ENCODE data around the gene PLCH1.

The PLCH1 gene

GRCh38 chr3:155714295-155714718, 30.6 kb downstream of the PLCH1 start:
- Histone ChIP-seq H3K36me3 (ENCODE audit: control insufficient read depth, insufficient read depth, low read length, severe bottlenecking) (no peaks in the 10 kb centered on the region), H3K4me1 (ENCODE audit: control insufficient read depth, insufficient read depth, low read length) (peaks cover 8% of the 10 kb centered on the region), H3K9me3 (ENCODE audit: control insufficient read depth, low read length) (peaks cover 8% of the 10 kb centered on the region), H3K9ac (ENCODE audit: low read length) (no peak overlapping the region), H3K27me3 (replicated peaks; ENCODE audit: control insufficient read depth, insufficient read depth, low read length) (no peaks in the 10 kb centered on the region), H3K4me3 (ENCODE audit: low read length) (no peak overlapping the region)
- no peak for DNase-seq (ENCODE audit: low read depth)

GRCh38 chr3:155712008-155712407, 32.9 kb downstream of the PLCH1 start:
- DNase-seq (ENCODE audit: low read depth): no peak
- no peak overlapping the region for H3K9ac ChIP-seq (ENCODE audit: low read length)
- H3K4me1 ChIP-seq (ENCODE audit: control insufficient read depth, insufficient read depth, low read length): peaks cover 8% of the 10 kb centered on the region
- H3K9me3 ChIP-seq (ENCODE audit: control insufficient read depth, low read length): no peaks in the 10 kb centered on the region
- no peaks in the 10 kb centered on the region for H3K36me3 ChIP-seq (ENCODE audit: control insufficient read depth, insufficient read depth, low read length, severe bottlenecking)
- H3K4me3 ChIP-seq (ENCODE audit: low read length): no peak overlapping the region
- no peaks in the 10 kb centered on the region for H3K27me3 ChIP-seq (replicated peaks; ENCODE audit: control insufficient read depth, insufficient read depth, low read length)

GRCh38 chr3:155704771-155705559, 39.9 kb downstream of the PLCH1 start:
- no peak overlapping the region for H3K9ac ChIP-seq (ENCODE audit: low read length)
- H3K36me3 ChIP-seq (ENCODE audit: control insufficient read depth, insufficient read depth, low read length, severe bottlenecking): no peaks in the 10 kb centered on the region

GRCh38 chr3:155704061-155704460, 40.8 kb downstream of the PLCH1 start:
- no peak for DNase-seq (ENCODE audit: low read depth)
- H3K9ac ChIP-seq (ENCODE audit: low read length): no peak overlapping the region
- H3K27me3 ChIP-seq (replicated peaks; ENCODE audit: control insufficient read depth, insufficient read depth, low read length): no peaks in the 10 kb centered on the region
- no peaks in the 10 kb centered on the region for H3K36me3 ChIP-seq (ENCODE audit: control insufficient read depth, insufficient read depth, low read length, severe bottlenecking)
- no peaks in the 10 kb centered on the region for H3K9me3 ChIP-seq (ENCODE audit: control insufficient read depth, low read length)
- no peaks in the 10 kb centered on the region for H3K4me1 ChIP-seq (ENCODE audit: control insufficient read depth, insufficient read depth, low read length)
- no peak overlapping the region for H3K4me3 ChIP-seq (ENCODE audit: low read length)

More at GRCh38 chr3:155704771-155705559, 39.9 kb downstream of the PLCH1 start:
- H3K4me1 ChIP-seq (ENCODE audit: control insufficient read depth, insufficient read depth, low read length): no peaks in the 10 kb centered on the region
- H3K4me3 ChIP-seq (ENCODE audit: low read length): no peak overlapping the region
- H3K27me3 ChIP-seq (replicated peaks; ENCODE audit: control insufficient read depth, insufficient read depth, low read length): no peaks in the 10 kb centered on the region
- no peaks in the 10 kb centered on the region for H3K9me3 ChIP-seq (ENCODE audit: control insufficient read depth, low read length)
- no peak for DNase-seq (ENCODE audit: low read depth)

GRCh38 chr3:155702745-155703591, 41.9 kb downstream of the PLCH1 start:
- Histone ChIP-seq H3K4me3 (ENCODE audit: low read length) (no peak overlapping the region), H3K9me3 (ENCODE audit: control insufficient read depth, low read length) (no peaks in the 10 kb centered on the region), H3K27me3 (replicated peaks; ENCODE audit: control insufficient read depth, insufficient read depth, low read length) (no peaks in the 10 kb centered on the region), H3K36me3 (ENCODE audit: control insufficient read depth, insufficient read depth, low read length, severe bottlenecking) (no peaks in the 10 kb centered on the region), H3K4me1 (ENCODE audit: control insufficient read depth, insufficient read depth, low read length) (no peaks in the 10 kb centered on the region), H3K9ac (ENCODE audit: low read length) (no peak overlapping the region)
- no peak for DNase-seq (ENCODE audit: low read depth)

- Histone ChIP-seq H3K4me1 (ENCODE audit: control insufficient read depth, insufficient read depth, low read length) (no peaks in the 10 kb centered on the region), H3K9ac (ENCODE audit: low read length) (no peak overlapping the region), H3K9me3 (ENCODE audit: control insufficient read depth, low read length) (no peaks in the 10 kb centered on the region), H3K4me3 (ENCODE audit: low read length) (no peak overlapping the region), H3K27me3 (replicated peaks; ENCODE audit: control insufficient read depth, insufficient read depth, low read length) (no peaks in the 10 kb centered on the region), H3K36me3 (ENCODE audit: control insufficient read depth, insufficient read depth, low read length, severe bottlenecking) (no peaks in the 10 kb centered on the region)
- peak; percentile 95 for DNase-seq (ENCODE audit: low read depth)
These were observed 42.9 kb downstream of the PLCH1 start for GRCh38 chr3:155701882-155702465.

- no peak for DNase-seq (ENCODE audit: low read depth)
- Histone ChIP-seq H3K4me3 (ENCODE audit: low read length) (no peak overlapping the region), H3K9me3 (ENCODE audit: control insufficient read depth, low read length) (no peaks in the 10 kb centered on the region), H3K9ac (ENCODE audit: low read length) (no peak overlapping the region), H3K4me1 (ENCODE audit: control insufficient read depth, insufficient read depth, low read length) (no peaks in the 10 kb centered on the region), H3K27me3 (replicated peaks; ENCODE audit: control insufficient read depth, insufficient read depth, low read length) (peaks cover 3% of the 10 kb centered on the region), H3K36me3 (ENCODE audit: control insufficient read depth, insufficient read depth, low read length, severe bottlenecking) (no peaks in the 10 kb centered on the region)
These were observed 47.3 kb downstream of the PLCH1 start for GRCh38 chr3:155697542-155697941.

GRCh38 chr3:155690921-155691320, 54.0 kb downstream of the PLCH1 start:
- peaks cover 8% of the 10 kb centered on the region for H3K4me1 ChIP-seq (ENCODE audit: control insufficient read depth, insufficient read depth, low read length)
- H3K9ac ChIP-seq (ENCODE audit: low read length): no peak overlapping the region
- no peak overlapping the region for H3K4me3 ChIP-seq (ENCODE audit: low read length)
- no peaks in the 10 kb centered on the region for H3K9me3 ChIP-seq (ENCODE audit: control insufficient read depth, low read length)
- DNase-seq (ENCODE audit: low read depth): peak; percentile 39
- no peaks in the 10 kb centered on the region for H3K27me3 ChIP-seq (replicated peaks; ENCODE audit: control insufficient read depth, insufficient read depth, low read length)
- H3K36me3 ChIP-seq (ENCODE audit: control insufficient read depth, insufficient read depth, low read length, severe bottlenecking): no peaks in the 10 kb centered on the region

- no peak overlapping the region for H3K9ac ChIP-seq (ENCODE audit: low read length)
- H3K4me3 ChIP-seq (ENCODE audit: low read length): no peak overlapping the region
- no peaks in the 10 kb centered on the region for H3K27me3 ChIP-seq (replicated peaks; ENCODE audit: control insufficient read depth, insufficient read depth, low read length)
- H3K4me1 ChIP-seq (ENCODE audit: control insufficient read depth, insufficient read depth, low read length): peaks cover 8% of the 10 kb centered on the region
- no peaks in the 10 kb centered on the region for H3K9me3 ChIP-seq (ENCODE audit: control insufficient read depth, low read length)
- no peaks in the 10 kb centered on the region for H3K36me3 ChIP-seq (ENCODE audit: control insufficient read depth, insufficient read depth, low read length, severe bottlenecking)
- no peak for DNase-seq (ENCODE audit: low read depth)
These were observed 56.4 kb downstream of the PLCH1 start for GRCh38 chr3:155688481-155688880.

- H3K36me3 ChIP-seq (ENCODE audit: control insufficient read depth, insufficient read depth, low read length, severe bottlenecking): no peaks in the 10 kb centered on the region
These were observed 61.5 kb downstream of the PLCH1 start for GRCh38 chr3:155683344-155683720.

More at GRCh38 chr3:155683344-155683720, 61.5 kb downstream of the PLCH1 start:
- Histone ChIP-seq H3K27me3 (replicated peaks; ENCODE audit: control insufficient read depth, insufficient read depth, low read length) (no peaks in the 10 kb centered on the region), H3K9ac (ENCODE audit: low read length) (no peak overlapping the region), H3K4me1 (ENCODE audit: control insufficient read depth, insufficient read depth, low read length) (peaks cover 2% of the 10 kb centered on the region), H3K4me3 (ENCODE audit: low read length) (no peak overlapping the region), H3K9me3 (ENCODE audit: control insufficient read depth, low read length) (no peaks in the 10 kb centered on the region)
- no peak for DNase-seq (ENCODE audit: low read depth)

All from adipocyte (in vitro differentiated cells).